Fibroblast of skin of scalp (primary cell): Measurements from ENCODE around the gene CKMT1B.
"Not testable (repeated sequence)": the region's sequence is repeated elsewhere in the genome, so short reads cannot be mapped to it uniquely, and the experiment has no call there.

Experiments used
- DNase-seq: peaks from one replicate; pipeline ENCODE4 v3.0.0-alpha.2; 2013

The CKMT1B gene

DNA sequence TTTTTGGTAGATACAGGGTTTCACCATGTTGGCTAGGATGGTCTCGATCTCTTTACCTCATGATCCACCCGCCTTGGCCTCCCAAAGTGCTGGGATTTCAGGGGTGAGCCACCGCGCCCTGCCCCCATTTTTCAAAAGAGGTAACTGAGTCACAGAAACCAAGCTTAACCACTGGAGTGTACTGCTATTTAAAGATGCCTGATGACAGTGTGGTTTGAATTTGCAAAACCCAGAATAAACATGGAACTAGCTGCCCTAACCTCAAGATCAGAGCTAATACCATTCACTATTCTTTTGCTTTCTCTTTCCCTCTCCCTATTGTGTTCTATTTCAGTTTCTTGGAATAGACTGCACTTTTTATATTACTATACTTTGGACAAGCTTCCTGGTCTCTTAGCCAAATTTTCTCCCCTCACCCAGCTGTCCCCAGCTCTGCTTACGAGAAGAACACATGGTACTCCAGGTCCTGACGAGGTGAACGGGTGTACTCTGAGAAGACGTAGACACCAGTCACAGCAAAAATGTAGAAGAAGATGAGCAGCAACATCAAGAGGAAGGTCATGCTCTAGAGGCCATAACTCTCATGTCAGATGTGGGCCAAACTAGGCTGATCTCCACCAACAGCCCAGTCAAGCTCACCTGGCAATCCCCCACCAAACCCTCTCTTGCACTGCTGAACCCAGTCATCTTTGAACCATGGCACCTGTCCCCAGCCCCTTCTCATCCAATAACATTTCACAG, 44.8 kb downstream of the CKMT1B start:
- not testable (repeated sequence) for DNase-seq
